ENCODE results near the gene SACM1L. TPM values are rescaled to one million over a fixed set of nuclear protein-coding genes. Genes with fewer than 3 reads are reported as not detected.

The SACM1L gene
- total and polyA plus RNA-seq, 4 donors, result 12.2 to 35.5 (median 20.5) TPM

DNA sequence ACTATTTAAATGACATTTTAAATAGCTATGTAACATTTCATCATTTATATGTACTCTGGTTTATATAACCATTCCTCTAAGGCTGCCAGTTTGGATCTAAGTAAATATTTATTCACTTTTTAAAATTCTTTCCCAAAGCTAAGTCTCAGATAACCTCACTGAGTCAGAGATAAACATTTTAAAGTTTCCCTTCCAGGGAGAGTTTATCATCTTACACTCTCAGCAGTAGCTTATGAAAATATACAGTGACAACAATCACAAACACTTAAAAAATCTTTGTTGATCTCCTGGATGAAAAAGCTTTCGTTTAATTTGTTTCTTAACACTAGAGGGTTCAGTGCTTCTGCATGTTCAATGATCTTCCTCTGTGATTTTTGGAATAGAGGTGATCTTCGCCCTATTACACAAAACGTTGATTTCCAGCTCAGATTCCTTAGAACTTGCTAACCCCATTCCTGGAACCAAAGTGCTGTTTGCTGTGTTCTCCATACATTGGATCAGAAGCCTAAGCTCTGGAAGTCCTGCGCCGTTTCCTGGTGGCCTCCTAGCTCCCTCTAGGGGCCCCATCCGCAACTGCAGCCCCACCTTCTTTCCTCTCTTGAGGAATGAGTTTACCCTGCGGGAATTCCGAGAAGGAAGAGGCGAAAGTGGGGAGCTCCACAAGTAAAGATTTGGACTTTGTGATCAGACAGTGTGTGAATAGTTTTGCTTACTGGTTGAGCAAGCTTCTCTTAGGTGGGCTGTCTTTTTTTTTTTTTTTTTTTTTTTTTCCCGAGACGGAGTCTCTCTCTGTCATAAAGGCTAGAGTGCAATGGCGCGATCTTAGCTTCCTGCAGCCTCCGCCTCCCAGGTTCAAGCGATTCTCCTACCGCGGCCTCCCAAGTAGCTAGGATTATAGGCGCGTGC lies 29.3 kb upstream of the SACM1L start (continued):
- TF ChIP-seq, protein P1, sequence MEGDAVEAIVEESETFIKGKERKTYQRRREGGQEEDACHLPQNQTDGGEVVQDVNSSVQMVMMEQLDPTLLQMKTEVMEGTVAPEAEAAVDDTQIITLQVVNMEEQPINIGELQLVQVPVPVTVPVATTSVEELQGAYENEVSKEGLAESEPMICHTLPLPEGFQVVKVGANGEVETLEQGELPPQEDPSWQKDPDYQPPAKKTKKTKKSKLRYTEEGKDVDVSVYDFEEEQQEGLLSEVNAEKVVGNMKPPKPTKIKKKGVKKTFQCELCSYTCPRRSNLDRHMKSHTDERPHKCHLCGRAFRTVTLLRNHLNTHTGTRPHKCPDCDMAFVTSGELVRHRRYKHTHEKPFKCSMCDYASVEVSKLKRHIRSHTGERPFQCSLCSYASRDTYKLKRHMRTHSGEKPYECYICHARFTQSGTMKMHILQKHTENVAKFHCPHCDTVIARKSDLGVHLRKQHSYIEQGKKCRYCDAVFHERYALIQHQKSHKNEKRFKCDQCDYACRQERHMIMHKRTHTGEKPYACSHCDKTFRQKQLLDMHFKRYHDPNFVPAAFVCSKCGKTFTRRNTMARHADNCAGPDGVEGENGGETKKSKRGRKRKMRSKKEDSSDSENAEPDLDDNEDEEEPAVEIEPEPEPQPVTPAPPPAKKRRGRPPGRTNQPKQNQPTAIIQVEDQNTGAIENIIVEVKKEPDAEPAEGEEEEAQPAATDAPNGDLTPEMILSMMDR (IDR thresholded peaks at IDR 0.05; ENCODE audit: low read depth, low read length, missing input control), result peak; percentile 93
- TF ChIP-seq HNF4A (conservative IDR thresholded peaks at IDR 0.05), result peak; percentile 72 to 74
- peak; percentile 44 for TF ChIP-seq SP1 (IDR thresholded peaks at IDR 0.05)
- TF ChIP-seq FOXA1 (IDR thresholded peaks at IDR 0.05), result no peak
- TF ChIP-seq, protein P2, sequence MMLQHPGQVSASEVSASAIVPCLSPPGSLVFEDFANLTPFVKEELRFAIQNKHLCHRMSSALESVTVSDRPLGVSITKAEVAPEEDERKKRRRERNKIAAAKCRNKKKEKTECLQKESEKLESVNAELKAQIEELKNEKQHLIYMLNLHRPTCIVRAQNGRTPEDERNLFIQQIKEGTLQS (IDR thresholded peaks at IDR 0.05), result no peak

DNA sequence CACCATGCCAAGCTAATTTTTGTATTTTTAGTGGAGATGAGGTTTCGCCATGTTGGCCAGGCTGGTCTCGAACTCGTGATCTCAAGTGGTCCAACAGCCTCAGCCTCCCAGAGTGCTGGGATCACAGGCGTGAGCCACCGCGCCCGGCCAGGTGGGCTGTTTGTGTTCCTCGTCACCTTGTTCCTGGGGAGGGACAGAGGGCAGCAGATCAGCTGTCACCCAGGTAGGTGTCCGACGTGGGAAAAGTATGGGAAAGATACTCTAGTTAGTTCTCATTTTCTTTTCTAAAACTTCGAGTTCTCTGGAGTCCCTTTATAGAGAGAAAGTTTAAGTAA lies 28.7 kb upstream of the SACM1L start:
- H3K4me1 ChIP-seq (ENCODE audit: control insufficient read depth in 4 of 4, insufficient read depth in 4 of 4, low read length in 3 of 4), result peaks cover 5 to 48% (median 35%) of the 10 kb centered on the region in 4 donors
- 95% methylated on average over 11 of the region's 11 CpGs for WGBS

DNA sequence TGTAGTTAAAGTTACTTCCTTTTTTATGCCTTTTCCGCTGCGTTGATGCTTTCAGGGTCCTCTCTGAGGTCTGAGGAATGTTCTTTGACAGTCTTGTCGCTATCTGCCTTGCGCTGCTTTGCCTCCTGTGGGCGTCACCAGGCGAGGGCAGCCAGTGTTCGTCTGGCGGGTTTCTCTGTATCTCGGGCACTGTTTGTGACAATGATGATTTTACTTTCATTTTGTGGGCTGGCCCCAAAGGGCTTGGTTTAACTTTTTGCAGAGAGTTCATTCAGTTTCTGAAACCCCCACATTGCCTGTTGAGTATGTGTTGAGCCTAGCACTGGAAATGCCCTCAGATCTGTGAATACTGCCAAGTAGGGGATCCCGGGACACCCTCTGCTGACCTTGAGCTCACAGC lies 24.6 kb upstream of the SACM1L start:
- Histone ChIP-seq H3K27ac (ENCODE audit: low read depth in 1 of 2, low read length in 2 of 2) (peak overlapping the region; percentile 57 to 65), H3K27me3 (ENCODE audit: control insufficient read depth in 4 of 4, insufficient read depth in 4 of 4, low read length in 3 of 4) (no peaks in the 10 kb centered on the region), H3K36me3 (ENCODE audit: control insufficient read depth in 4 of 4, insufficient read depth in 3 of 4, low read depth in 1 of 4, low read length in 3 of 4) (peaks cover 0 to 21% (median 14%) of the 10 kb centered on the region in 4 donors), H3K4me3 (ENCODE audit: low read depth in 1 of 3, low read length in 3 of 3) (peak overlapping the region; percentile 33 to 64 (median 63)), H3K9me3 (ENCODE audit: control insufficient read depth in 4 of 4, low read length in 3 of 4) (no peaks in the 10 kb centered on the region), H3K4me1 (ENCODE audit: control insufficient read depth in 4 of 4, insufficient read depth in 4 of 4, low read length in 3 of 4) (peaks cover 3 to 30% (median 22%) of the 10 kb centered on the region in 4 donors), H3K9ac (ENCODE audit: low read depth in 1 of 2, low read length in 2 of 2) (peak overlapping the region; percentile 31 to 51)
- DNase-seq (ENCODE audit: low spot score), result peak; percentile 65
- TF ChIP-seq HNF4A (conservative IDR thresholded peaks at IDR 0.05) (no peak), RXRA (IDR thresholded peaks at IDR 0.05) (no peak)
- 19% methylated on average over 10 of the region's 10 CpGs for WGBS

More for the DNA sequence above, 28.7 kb upstream of the SACM1L start:
- TF ChIP-seq, protein P2 (IDR thresholded peaks at IDR 0.05), result no peak
- TF ChIP-seq FOXA1 (IDR thresholded peaks at IDR 0.05) (no peak), NR2F2 (IDR thresholded peaks at IDR 0.05) (no peak), EGR1 (IDR thresholded peaks at IDR 0.05; ENCODE audit: low read depth in 2 of 2) (no peak), HNF4A (conservative IDR thresholded peaks at IDR 0.05) (no peak), SP1 (IDR thresholded peaks at IDR 0.05) (no peak), RXRA (IDR thresholded peaks at IDR 0.05) (no peak)
- TF ChIP-seq, protein P3, sequence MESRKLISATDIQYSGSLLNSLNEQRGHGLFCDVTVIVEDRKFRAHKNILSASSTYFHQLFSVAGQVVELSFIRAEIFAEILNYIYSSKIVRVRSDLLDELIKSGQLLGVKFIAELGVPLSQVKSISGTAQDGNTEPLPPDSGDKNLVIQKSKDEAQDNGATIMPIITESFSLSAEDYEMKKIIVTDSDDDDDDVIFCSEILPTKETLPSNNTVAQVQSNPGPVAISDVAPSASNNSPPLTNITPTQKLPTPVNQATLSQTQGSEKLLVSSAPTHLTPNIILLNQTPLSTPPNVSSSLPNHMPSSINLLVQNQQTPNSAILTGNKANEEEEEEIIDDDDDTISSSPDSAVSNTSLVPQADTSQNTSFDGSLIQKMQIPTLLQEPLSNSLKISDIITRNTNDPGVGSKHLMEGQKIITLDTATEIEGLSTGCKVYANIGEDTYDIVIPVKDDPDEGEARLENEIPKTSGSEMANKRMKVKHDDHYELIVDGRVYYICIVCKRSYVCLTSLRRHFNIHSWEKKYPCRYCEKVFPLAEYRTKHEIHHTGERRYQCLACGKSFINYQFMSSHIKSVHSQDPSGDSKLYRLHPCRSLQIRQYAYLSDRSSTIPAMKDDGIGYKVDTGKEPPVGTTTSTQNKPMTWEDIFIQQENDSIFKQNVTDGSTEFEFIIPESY (IDR thresholded peaks at IDR 0.05), result no peak
- Histone ChIP-seq H3K4me3 (ENCODE audit: low read depth in 1 of 3, low read length in 3 of 3) (no peak overlapping the region), H3K36me3 (ENCODE audit: control insufficient read depth in 4 of 4, insufficient read depth in 3 of 4, low read depth in 1 of 4, low read length in 3 of 4) (no peaks in the 10 kb centered on the region), H3K27ac (ENCODE audit: low read depth in 1 of 2, low read length in 2 of 2) (peak overlapping the region in 1 of 2 donors; percentile 72), H3K9me3 (ENCODE audit: control insufficient read depth in 4 of 4, low read length in 3 of 4) (no peaks in the 10 kb centered on the region), H3K27me3 (ENCODE audit: control insufficient read depth in 4 of 4, insufficient read depth in 4 of 4, low read length in 3 of 4) (no peaks in the 10 kb centered on the region), H3K9ac (ENCODE audit: low read depth in 1 of 2, low read length in 2 of 2) (no peak overlapping the region)
- no peak for DNase-seq (ENCODE audit: low spot score)

Data from liver (tissue), 9 donors.